ENCODE data around the gene TCF4. TPM values are rescaled to one million over a fixed set of nuclear protein-coding genes. Genes with fewer than 3 reads are reported as not detected.
A peak's percentile ranks its signal among the peaks of the same experiment; 100 is the strongest.

TCF4 gene
- total and polyA plus RNA-seq, 4 donors, result 14.3 to 356 (median 73.0) TPM

- TF ChIP-seq CTCF (IDR thresholded peaks at IDR 0.05; ENCODE audit: control extremely low read depth, extremely low read depth), result no peak
- peak overlapping the region; percentile 47 to 74 for H3K27ac ChIP-seq (ENCODE audit: low read depth in 1 of 2, low read length in 1 of 2)
- no peak overlapping the region for H3K4me3 ChIP-seq
- peak; percentile 36 to 81 (median 80) for DNase-seq
- H3K27me3 ChIP-seq (ENCODE audit: control insufficient read depth in 3 of 3, insufficient read depth in 3 of 3, low read length in 2 of 3), result no peaks in the 10 kb centered on the region
- ATAC-seq (ENCODE audit: insufficient read depth, low FRiP score), result no peak
- H3K36me3 ChIP-seq (ENCODE audit: control insufficient read depth in 4 of 4, insufficient read depth in 4 of 4, low read length in 4 of 4), result no peaks in the 10 kb centered on the region
- H3K9me3 ChIP-seq (ENCODE audit: control insufficient read depth in 4 of 4, insufficient read depth in 3 of 4, low read length in 3 of 4), result no peaks in the 10 kb centered on the region
- no peak overlapping the region for H3K9ac ChIP-seq (ENCODE audit: insufficient read depth in 1 of 2, low read length in 2 of 2)
- peaks cover 0 to 38% (median 9%) of the 10 kb centered on the region in 5 donors for H3K4me1 ChIP-seq (ENCODE audit: control insufficient read depth in 5 of 5, insufficient read depth in 5 of 5, low read length in 5 of 5)
- WGBS, 2 donors, result 13 to 31% methylated on average over 8 of the region's 8 CpGs
These were observed 248.9 kb downstream of the TCF4 start for GRCh38 chr18:55338978-55339650.

- Histone ChIP-seq H3K27ac (ENCODE audit: low read depth in 1 of 2, low read length in 1 of 2) (peak overlapping the region; percentile 72 to 75), H3K9me3 (ENCODE audit: control insufficient read depth in 4 of 4, insufficient read depth in 3 of 4, low read length in 3 of 4) (no peaks in the 10 kb centered on the region), H3K36me3 (ENCODE audit: control insufficient read depth in 4 of 4, insufficient read depth in 4 of 4, low read length in 4 of 4) (no peaks in the 10 kb centered on the region), H3K9ac (ENCODE audit: insufficient read depth in 1 of 2, low read length in 2 of 2) (peak overlapping the region in 1 of 2 donors; percentile 46), H3K27me3 (ENCODE audit: control insufficient read depth in 3 of 3, insufficient read depth in 3 of 3, low read length in 2 of 3) (no peaks in the 10 kb centered on the region), H3K4me3 (no peak overlapping the region), H3K4me1 (ENCODE audit: control insufficient read depth in 5 of 5, insufficient read depth in 5 of 5, low read length in 5 of 5) (peaks cover 0 to 28% (median 11%) of the 10 kb centered on the region in 5 donors)
- 31 to 41% methylated on average over 13 of the region's 13 CpGs for WGBS, 2 donors
- DNase-seq (peak in 2 of 3 donors; percentile 62 to 64), ATAC-seq (ENCODE audit: insufficient read depth, low FRiP score) (no peak)
- no peak for TF ChIP-seq CTCF (IDR thresholded peaks at IDR 0.05; ENCODE audit: control extremely low read depth, extremely low read depth)
These were observed 250.0 kb downstream of the TCF4 start for GRCh38 chr18:55337908-55338521.

GRCh38 chr18:55337138-55337537, 250.9 kb downstream of the TCF4 start:
- ATAC-seq (ENCODE audit: insufficient read depth, low FRiP score) (no peak), DNase-seq (no peak)
- no peak overlapping the region for H3K4me3 ChIP-seq
- WGBS, 2 donors, result 91 to 93% methylated on average over 4 of the region's 4 CpGs
- H3K9me3 ChIP-seq (ENCODE audit: control insufficient read depth in 4 of 4, insufficient read depth in 3 of 4, low read length in 3 of 4), result no peaks in the 10 kb centered on the region
- H3K27ac ChIP-seq (ENCODE audit: low read depth in 1 of 2, low read length in 1 of 2), result peak overlapping the region in 1 of 2 donors; percentile 72
- no peak overlapping the region for H3K9ac ChIP-seq (ENCODE audit: insufficient read depth in 1 of 2, low read length in 2 of 2)
- no peaks in the 10 kb centered on the region for H3K27me3 ChIP-seq (ENCODE audit: control insufficient read depth in 3 of 3, insufficient read depth in 3 of 3, low read length in 2 of 3)
- peaks cover 0 to 28% (median 11%) of the 10 kb centered on the region in 5 donors for H3K4me1 ChIP-seq (ENCODE audit: control insufficient read depth in 5 of 5, insufficient read depth in 5 of 5, low read length in 5 of 5)
- no peak for TF ChIP-seq CTCF (IDR thresholded peaks at IDR 0.05; ENCODE audit: control extremely low read depth, extremely low read depth)
- no peaks in the 10 kb centered on the region for H3K36me3 ChIP-seq (ENCODE audit: control insufficient read depth in 4 of 4, insufficient read depth in 4 of 4, low read length in 4 of 4)

All from lung (tissue), 12 donors.